ENCODE results near the gene ZC3H12D.

ZC3H12D gene

GRCh38 chr6:149459761-149460160 lies 25.1 kb downstream of the ZC3H12D start:
- no peak for DNase-seq

GRCh38 chr6:149458806-149459205 lies 26.0 kb downstream of the ZC3H12D start:
- peak in 1 of 56 donors; percentile 6 for DNase-seq

GRCh38 chr6:149458196-149458595 lies 26.6 kb downstream of the ZC3H12D start:
- no peak for DNase-seq

GRCh38 chr6:149457316-149457884 lies 27.4 kb downstream of the ZC3H12D start:
- no peak for DNase-seq

- no peak for DNase-seq
Observed at GRCh38 chr6:149456311-149457021, 28.3 kb downstream of the ZC3H12D start.

- no peak for DNase-seq
Observed at GRCh38 chr6:149455031-149455732, 29.6 kb downstream of the ZC3H12D start.

GRCh38 chr6:149454346-149454848 lies 30.4 kb downstream of the ZC3H12D start:
- peak in 55 of 56 donors; percentile 3 to 94 (median 69) for DNase-seq

GRCh38 chr6:149453597-149454345 lies 31.0 kb downstream of the ZC3H12D start:
- no peak for DNase-seq

GRCh38 chr6:149452037-149452939 lies 32.5 kb downstream of the ZC3H12D start:
- DNase-seq = no peak

GRCh38 chr6:149451376-149452036 lies 33.3 kb downstream of the ZC3H12D start:
- peak in 2 of 56 donors; percentile 12 to 29 for DNase-seq

GRCh38 chr6:149450679-149451375 lies 34.0 kb downstream of the ZC3H12D start:
- DNase-seq = peak in 22 of 56 donors; percentile 12 to 61 (median 23)

- DNase-seq = no peak
Observed at GRCh38 chr6:149449831-149450678, 34.8 kb downstream of the ZC3H12D start.

GRCh38 chr6:149448821-149449453 lies 35.9 kb downstream of the ZC3H12D start:
- DNase-seq = no peak

GRCh38 chr6:149446791-149447376 lies 37.9 kb downstream of the ZC3H12D start:
- DNase-seq = no peak

- DNase-seq = no peak
Observed at GRCh38 chr6:149445573-149445972, 39.2 kb downstream of the ZC3H12D start.

- DNase-seq = no peak
Observed at GRCh38 chr6:149445095-149445466, 39.7 kb downstream of the ZC3H12D start.

- peak in 1 of 56 donors; percentile 27 for DNase-seq
Observed at GRCh38 chr6:149444360-149445094, 40.3 kb downstream of the ZC3H12D start.
